GM12865 (cell line): Measurements from ENCODE around the gene MOB2.

ENCODE experiments used
- DNase-seq: peaks from one replicate; pipeline ENCODE4 v3.0.0; 2010; ENCODE audit warnings: low read depth
- H3K4me3 ChIP-seq: 2 replicates; pipeline ENCODE4 v1.5.1; 2011; ENCODE audit warnings: mild to moderate bottlenecking, low read depth, low read length, control low read depth
- CTCF ChIP-seq: IDR thresholded peaks from 2 replicates; pipeline ENCODE4 v1.5.1; 2011; ENCODE audit warnings: low read length, control low read depth, low read depth, inconsistent platforms; ENCODE audit not compliant: insufficient read depth; ENCODE audit errors: missing control alignments

MOB2 gene

DNA sequence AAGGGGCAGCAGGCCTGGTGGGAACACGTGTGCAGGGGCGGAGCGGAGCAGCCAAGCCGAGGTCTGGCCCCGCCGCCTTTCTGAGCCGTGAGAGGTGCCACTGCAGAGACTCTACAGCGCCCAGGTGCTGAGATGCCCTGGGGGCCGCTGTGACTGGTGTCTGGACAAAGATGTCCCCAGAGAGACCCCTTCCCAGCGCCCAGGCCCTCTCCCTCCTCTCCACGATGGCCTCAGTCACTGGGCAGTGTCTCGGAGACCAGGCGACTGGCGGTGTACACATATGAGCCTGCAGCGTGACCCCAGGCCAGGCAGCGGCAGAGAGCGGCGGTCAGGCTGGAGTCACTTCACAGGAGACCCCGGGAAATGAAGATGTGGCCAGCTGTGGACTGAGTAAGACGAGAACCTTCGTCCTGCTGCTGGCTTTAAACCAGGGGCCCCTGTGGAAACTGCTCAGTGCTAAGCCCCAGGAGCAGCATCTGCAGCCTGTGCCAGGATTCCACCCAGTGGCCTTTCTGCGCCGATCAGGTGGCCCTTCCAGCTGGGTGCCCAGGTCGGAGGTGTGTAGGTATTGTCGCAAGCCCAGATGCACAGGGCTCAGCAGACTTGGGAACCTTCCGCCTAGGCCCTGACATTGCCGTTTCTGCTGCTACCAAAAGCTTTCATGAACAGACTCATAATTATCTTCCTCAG lies 34.7 kb downstream of the MOB2 start:
- H3K4me3 ChIP-seq = no peak overlapping the region
- DNase-seq = no peak
- TF ChIP-seq CTCF = no peak

- H3K4me3 ChIP-seq = no peak overlapping the region
- TF ChIP-seq CTCF = no peak
- DNase-seq = no peak
Observed at GRCh38 chr11:1450949-1451710, 35.4 kb downstream of the MOB2 start.

- TF ChIP-seq CTCF = no peak
- no peak overlapping the region for H3K4me3 ChIP-seq
- no peak for DNase-seq
Observed at GRCh38 chr11:1450344-1450875, 36.2 kb downstream of the MOB2 start.

- H3K4me3 ChIP-seq = no peak overlapping the region
- no peak for TF ChIP-seq CTCF
- no peak for DNase-seq
Observed at GRCh38 chr11:1449490-1450243, 36.9 kb downstream of the MOB2 start.

- H3K4me3 ChIP-seq = no peak overlapping the region
- TF ChIP-seq CTCF = no peak
- DNase-seq = no peak
Observed at GRCh38 chr11:1448882-1449281, 37.7 kb downstream of the MOB2 start.

DNA sequence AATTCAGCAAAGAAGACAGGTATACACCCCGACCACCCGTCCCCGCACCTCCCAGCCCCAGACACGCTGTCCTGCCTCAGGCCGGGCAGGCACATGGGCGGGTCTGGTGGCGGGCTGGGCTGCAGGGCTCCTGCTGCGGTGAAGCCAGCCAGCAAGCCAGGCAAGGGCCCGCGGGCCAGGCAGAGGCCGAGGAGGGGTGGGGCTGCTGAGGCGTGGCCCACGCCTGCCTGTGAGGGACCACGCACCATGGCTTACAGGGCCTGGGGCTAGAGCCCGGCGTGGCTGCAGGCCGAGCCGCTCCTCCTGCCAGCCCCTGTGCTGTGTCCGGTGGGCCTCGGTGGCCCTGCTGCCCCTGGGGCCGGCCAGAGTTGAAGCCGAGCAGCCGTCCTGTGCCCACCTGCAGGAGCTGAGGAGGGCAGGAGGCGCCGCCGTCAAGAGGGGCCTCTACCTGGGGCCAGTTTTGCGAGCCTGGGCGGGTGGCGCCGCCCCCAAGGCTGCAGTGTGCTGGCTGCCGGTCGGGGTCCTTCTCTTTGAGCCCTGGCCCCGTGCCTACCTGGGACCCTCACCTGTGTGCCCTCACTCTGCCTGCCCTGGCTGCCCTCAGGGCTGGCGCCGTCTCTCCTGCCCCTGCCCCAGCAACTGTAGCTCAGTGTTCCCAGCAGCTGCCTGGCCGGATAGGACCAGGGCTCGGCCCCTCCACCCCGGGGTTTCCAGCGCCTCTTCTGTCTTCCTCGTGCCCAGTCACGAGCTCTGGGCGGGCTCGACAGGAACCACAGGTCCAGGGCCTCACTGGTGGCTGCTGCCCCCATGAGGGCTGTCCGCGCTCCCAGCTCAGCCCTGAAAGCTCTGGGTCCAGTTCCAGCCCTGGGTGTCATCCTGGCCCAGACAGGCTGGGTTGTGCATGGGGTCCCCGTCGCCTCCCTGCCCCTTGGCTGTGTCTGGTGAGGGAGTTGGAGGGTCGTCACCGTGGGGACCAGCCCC lies 38.4 kb downstream of the MOB2 start:
- no peak for TF ChIP-seq CTCF
- H3K4me3 ChIP-seq = no peak overlapping the region
- no peak for DNase-seq
